ENCODE results near the gene CFAP97. TPM values are rescaled to one million over a fixed set of nuclear protein-coding genes. Genes with fewer than 3 reads are reported as not detected.

Gene CFAP97
- total and polyA plus RNA-seq, 8 donors: 25.7 to 46.0 (median 40.2) TPM

DNA sequence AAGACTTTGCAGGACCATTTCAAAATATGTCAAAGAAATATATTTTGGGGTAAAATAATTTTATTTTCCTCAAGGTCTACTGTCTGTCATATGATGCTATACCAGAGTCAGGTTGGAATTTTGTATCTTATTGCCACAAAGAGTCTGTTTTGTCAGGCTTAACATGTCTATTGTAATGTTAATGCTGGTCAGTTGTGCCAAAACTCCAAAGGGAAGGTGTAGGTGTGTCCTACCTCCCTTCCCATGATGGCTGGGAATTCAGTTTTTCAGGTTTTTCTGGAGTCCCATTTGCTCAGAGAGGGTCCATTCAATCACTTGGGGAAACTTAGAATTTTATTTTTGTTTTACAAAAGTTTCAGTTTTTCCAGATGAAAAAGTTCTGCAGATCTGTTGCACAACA lies 94.1 kb downstream of the CFAP97 start:
- no peak for TF ChIP-seq CTCF (IDR thresholded peaks at IDR 0.05)
- H3K9me3 ChIP-seq: no peaks in the 10 kb centered on the region
- intact Hi-C loops (cut with DNase I): no loop called here
- H3K27ac ChIP-seq: no peak overlapping the region
- no peaks in the 10 kb centered on the region for H3K27me3 ChIP-seq
- ATAC-seq (no peak), DNase-seq (no peak)
- no peaks in the 10 kb centered on the region for H3K36me3 ChIP-seq
- H3K4me1 ChIP-seq: peaks cover 0 to 13% of the 10 kb centered on the region in 2 donors
- H3K4me3 ChIP-seq: no peak overlapping the region

Other genes with a start within 250 kb of the CFAP97 start
- gene HELT, start 185.5 kb downstream of the CFAP97 start, total RNA-seq: under 1 TPM in 1 of 2 donors, not detected in 1; 0.64 TPM
- gene HELT, start 185.5 kb downstream of the CFAP97 start, polyA plus RNA-seq (ENCODE audit: insufficient read length in 6 of 6): not detected
- 10 to 100 TPM; 37.6 to 57.3 TPM for gene SLC25A4, start 60.7 kb downstream of the CFAP97 start, total RNA-seq
- 10 to 100 TPM; 11.3 to 18.5 (median 14.5) TPM for gene SLC25A4, start 60.7 kb downstream of the CFAP97 start, polyA plus RNA-seq (ENCODE audit: insufficient read length in 6 of 6)
- gene SNX25, start 5.6 kb upstream of the CFAP97 start, total RNA-seq: 100 to 1,000 TPM in 1 of 2 donors, 10 to 100 TPM in 1; 65.8 to 122 TPM
- gene SNX25, start 5.6 kb upstream of the CFAP97 start, polyA plus RNA-seq (ENCODE audit: insufficient read length in 6 of 6): 10 to 100 TPM; 15.5 to 20.0 (median 18.1) TPM
- under 1 TPM; 0.47 to 0.79 TPM for gene LRP2BP, start 191.9 kb upstream of the CFAP97 start, total RNA-seq
- gene LRP2BP, start 191.9 kb upstream of the CFAP97 start, polyA plus RNA-seq (ENCODE audit: insufficient read length in 6 of 6): 1 to 10 TPM; 3.7 to 6.4 (median 6.2) TPM
- gene ANKRD37, start 192.8 kb upstream of the CFAP97 start, total RNA-seq: 1 to 10 TPM; 5.2 to 8.2 TPM
- gene ANKRD37, start 192.8 kb upstream of the CFAP97 start, polyA plus RNA-seq (ENCODE audit: insufficient read length in 6 of 6): 10 to 100 TPM; 11.3 to 25.3 (median 16.3) TPM
- gene UFSP2, start 222.0 kb upstream of the CFAP97 start, total RNA-seq: 10 to 100 TPM; 20.1 to 28.4 TPM
- gene UFSP2, start 222.0 kb upstream of the CFAP97 start, polyA plus RNA-seq (ENCODE audit: insufficient read length in 6 of 6): 10 to 100 TPM; 74.2 to 86.5 (median 77.7) TPM